HepG2 (cell line): ENCODE data around the gene KCNT2.

Source experiments
- MTERF4 ChIP-seq: sonication (generic); formaldehyde crosslinking; IDR thresholded peaks from 2 replicates; pipeline ENCODE4 v1.8.0; 2023; ENCODE audit warnings: mild to moderate bottlenecking, missing genetic modification reagents
- NR2C2 ChIP-seq: sonication (generic); formaldehyde crosslinking; IDR thresholded peaks from 2 replicates; pipeline ENCODE4 v1.4.0; 2020; ENCODE audit warnings: missing genetic modification reagents, mild to moderate bottlenecking, moderate library complexity, borderline replicate concordance
- ZNF207 ChIP-seq: fragments of 450-650 bp; IDR thresholded peaks from 2 replicates; pipeline ENCODE4 v1.6.1; 2016; ENCODE audit warnings: antibody characterized with exemption, borderline replicate concordance
- ZNF510 ChIP-seq: sonication (generic); formaldehyde crosslinking; IDR thresholded peaks from 2 replicates; pipeline ENCODE4 v1.4.0; 2020; ENCODE audit warnings: low read depth, mild to moderate bottlenecking, missing genetic modification reagents
- TF ChIP-seq, protein P1 (sequence below): IDR thresholded peaks from 2 replicates; pipeline ENCODE4 v1.6.1; 2016; ENCODE audit warnings: missing compliant biosample characterization, missing genetic modification reagents, borderline replicate concordance

DNA sequence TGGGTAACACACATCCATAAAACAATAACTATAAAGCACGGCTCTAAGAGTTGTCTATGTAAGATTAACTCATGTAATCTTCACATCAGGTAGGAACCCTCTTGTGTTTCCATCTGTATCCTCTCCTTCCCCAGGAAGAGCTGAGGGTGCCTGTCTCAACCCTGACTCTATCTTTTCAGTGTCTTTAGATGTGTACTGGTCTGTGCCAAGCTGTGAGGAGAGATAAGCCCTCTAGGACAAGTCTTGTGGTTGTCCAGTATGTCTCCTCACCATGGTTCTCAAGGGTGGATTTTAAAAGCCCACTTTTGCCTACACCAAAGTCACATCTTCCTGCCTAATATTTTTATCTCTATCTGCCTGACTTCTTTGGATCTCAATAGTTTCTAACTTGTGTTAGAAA is 300.1 kb downstream of the KCNT2 start:
- TF ChIP-seq ZNF510 (CRISPR knock-in tag) (no peak), NR2C2 (CRISPR knock-in tag) (no peak), MTERF4 (no peak), ZNF207 (no peak)
- TF ChIP-seq, protein P1, sequence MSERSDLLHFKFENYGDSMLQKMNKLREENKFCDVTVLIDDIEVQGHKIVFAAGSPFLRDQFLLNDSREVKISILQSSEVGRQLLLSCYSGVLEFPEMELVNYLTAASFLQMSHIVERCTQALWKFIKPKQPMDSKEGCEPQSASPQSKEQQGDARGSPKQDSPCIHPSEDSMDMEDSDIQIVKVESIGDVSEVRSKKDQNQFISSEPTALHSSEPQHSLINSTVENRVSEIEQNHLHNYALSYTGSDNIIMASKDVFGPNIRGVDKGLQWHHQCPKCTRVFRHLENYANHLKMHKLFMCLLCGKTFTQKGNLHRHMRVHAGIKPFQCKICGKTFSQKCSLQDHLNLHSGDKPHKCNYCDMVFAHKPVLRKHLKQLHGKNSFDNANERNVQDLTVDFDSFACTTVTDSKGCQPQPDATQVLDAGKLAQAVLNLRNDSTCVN (CRISPR knock-in tag): no peak
